ENCODE results near the gene SNAPC5.
"Not testable (repeated sequence)": the region's sequence is repeated elsewhere in the genome, so short reads cannot be mapped to it uniquely, and the experiment has no call there.

The SNAPC5 gene

GRCh38 chr15:66472176-66472999, 25.2 kb downstream of the SNAPC5 start:
- H3K4me3 ChIP-seq (ENCODE audit: low read length): no peak overlapping the region
- no peak for DNase-seq (ENCODE audit: low read depth)
- TF ChIP-seq CTCF (conservative IDR thresholded peaks at IDR 0.05; ENCODE audit: low read depth, low read length): no peak

GRCh38 chr15:66470825-66471224, 26.7 kb downstream of the SNAPC5 start:
- not testable (repeated sequence) for DNase-seq (ENCODE audit: low read depth)

GRCh38 chr15:66467162-66468040, 30.2 kb downstream of the SNAPC5 start:
- not testable (repeated sequence) for H3K4me3 ChIP-seq (ENCODE audit: low read length); DNase-seq (ENCODE audit: low read depth)

More at GRCh38 chr15:66470825-66471224, 26.7 kb downstream of the SNAPC5 start:
- H3K4me3 ChIP-seq (ENCODE audit: low read length): not testable (repeated sequence)

GRCh38 chr15:66465294-66465693, 32.3 kb downstream of the SNAPC5 start:
- not testable (repeated sequence) for DNase-seq (ENCODE audit: low read depth)

GRCh38 chr15:66462627-66463026, 34.9 kb downstream of the SNAPC5 start:
- DNase-seq (ENCODE audit: low read depth): no peak
- no peak for TF ChIP-seq CTCF (conservative IDR thresholded peaks at IDR 0.05; ENCODE audit: low read depth, low read length)
- H3K4me3 ChIP-seq (ENCODE audit: low read length): no peak overlapping the region

More at GRCh38 chr15:66465294-66465693, 32.3 kb downstream of the SNAPC5 start:
- H3K4me3 ChIP-seq (ENCODE audit: low read length): not testable (repeated sequence)

GRCh38 chr15:66461917-66462316, 35.6 kb downstream of the SNAPC5 start:
- no peak for TF ChIP-seq CTCF (conservative IDR thresholded peaks at IDR 0.05; ENCODE audit: low read depth, low read length)
- H3K4me3 ChIP-seq (ENCODE audit: low read length): no peak overlapping the region
- peak; percentile 37 for DNase-seq (ENCODE audit: low read depth)

- H3K4me3 ChIP-seq (ENCODE audit: low read length): not testable (repeated sequence)
Observed at GRCh38 chr15:66461294-66461693, 36.3 kb downstream of the SNAPC5 start.

GRCh38 chr15:66459818-66460615, 37.5 kb downstream of the SNAPC5 start:
- no peak for DNase-seq (ENCODE audit: low read depth)
- TF ChIP-seq CTCF (conservative IDR thresholded peaks at IDR 0.05; ENCODE audit: low read depth, low read length): no peak
- H3K4me3 ChIP-seq (ENCODE audit: low read length): no peak overlapping the region

More at GRCh38 chr15:66461294-66461693, 36.3 kb downstream of the SNAPC5 start:
- not testable (repeated sequence) for DNase-seq (ENCODE audit: low read depth)
